LNCaP clone FGC (cell line): ENCODE measurements around the gene ITPRIP.

Experiments
- DNase-seq: peaks from one replicate; pipeline ENCODE4 v3.0.0-alpha.2; 2011; ENCODE audit warnings: low read depth
- H3K4me3 ChIP-seq: 2 replicates; pipeline ENCODE4 v1.5.1; 2011; ENCODE audit warnings: mild to moderate bottlenecking, low read depth, low read length, control low read depth
- TF ChIP-seq, protein P1 (sequence below): IDR thresholded peaks from 2 replicates; pipeline ENCODE4 v1.5.1; 2012; ENCODE audit warnings: mild to moderate bottlenecking; ENCODE audit not compliant: control insufficient read depth, insufficient read depth; ENCODE audit errors: extremely low read depth

Gene ITPRIP

DNA sequence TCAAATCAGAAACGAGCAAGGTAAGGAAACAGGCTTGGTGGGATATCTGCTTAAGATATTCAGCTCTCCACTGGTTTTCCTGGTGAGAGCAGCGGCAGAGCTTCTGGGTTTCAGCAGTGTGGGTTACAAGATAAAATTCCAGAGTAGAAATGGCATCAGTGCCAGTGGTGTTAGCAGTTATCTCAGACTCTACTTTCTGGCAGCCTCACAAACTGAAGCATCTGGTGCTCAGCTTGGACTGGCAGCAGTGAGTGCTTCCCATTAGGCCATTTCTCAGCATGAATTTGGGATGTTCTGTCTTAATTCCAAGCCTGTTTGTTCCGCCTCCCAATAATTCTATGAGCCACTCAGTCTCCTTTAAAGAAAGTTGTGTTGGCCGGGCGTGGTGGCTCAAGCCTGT, 76.2 kb downstream of the ITPRIP start:
- no peak overlapping the region for H3K4me3 ChIP-seq
- DNase-seq, result no peak
- TF ChIP-seq, protein P1, sequence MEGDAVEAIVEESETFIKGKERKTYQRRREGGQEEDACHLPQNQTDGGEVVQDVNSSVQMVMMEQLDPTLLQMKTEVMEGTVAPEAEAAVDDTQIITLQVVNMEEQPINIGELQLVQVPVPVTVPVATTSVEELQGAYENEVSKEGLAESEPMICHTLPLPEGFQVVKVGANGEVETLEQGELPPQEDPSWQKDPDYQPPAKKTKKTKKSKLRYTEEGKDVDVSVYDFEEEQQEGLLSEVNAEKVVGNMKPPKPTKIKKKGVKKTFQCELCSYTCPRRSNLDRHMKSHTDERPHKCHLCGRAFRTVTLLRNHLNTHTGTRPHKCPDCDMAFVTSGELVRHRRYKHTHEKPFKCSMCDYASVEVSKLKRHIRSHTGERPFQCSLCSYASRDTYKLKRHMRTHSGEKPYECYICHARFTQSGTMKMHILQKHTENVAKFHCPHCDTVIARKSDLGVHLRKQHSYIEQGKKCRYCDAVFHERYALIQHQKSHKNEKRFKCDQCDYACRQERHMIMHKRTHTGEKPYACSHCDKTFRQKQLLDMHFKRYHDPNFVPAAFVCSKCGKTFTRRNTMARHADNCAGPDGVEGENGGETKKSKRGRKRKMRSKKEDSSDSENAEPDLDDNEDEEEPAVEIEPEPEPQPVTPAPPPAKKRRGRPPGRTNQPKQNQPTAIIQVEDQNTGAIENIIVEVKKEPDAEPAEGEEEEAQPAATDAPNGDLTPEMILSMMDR, result no peak

DNA sequence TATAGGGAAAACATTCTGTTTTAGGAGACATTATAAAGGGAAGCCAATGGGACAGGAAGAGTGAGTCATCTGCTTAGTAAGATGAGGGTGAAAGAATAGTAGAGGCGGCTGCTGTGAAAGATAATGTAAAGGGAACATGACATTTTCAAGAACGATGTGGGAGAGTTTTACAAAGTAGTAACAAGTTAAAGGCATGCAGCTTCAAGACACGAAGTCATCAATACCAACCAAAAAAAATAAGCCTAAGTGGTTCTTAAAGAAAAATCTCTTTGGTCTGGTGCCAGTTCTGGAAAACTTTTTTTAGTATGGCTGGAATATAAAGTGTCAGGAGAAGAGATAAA, 77.5 kb downstream of the ITPRIP start:
- no peak overlapping the region for H3K4me3 ChIP-seq
- no peak for DNase-seq
- TF ChIP-seq, protein P1, result no peak

DNA sequence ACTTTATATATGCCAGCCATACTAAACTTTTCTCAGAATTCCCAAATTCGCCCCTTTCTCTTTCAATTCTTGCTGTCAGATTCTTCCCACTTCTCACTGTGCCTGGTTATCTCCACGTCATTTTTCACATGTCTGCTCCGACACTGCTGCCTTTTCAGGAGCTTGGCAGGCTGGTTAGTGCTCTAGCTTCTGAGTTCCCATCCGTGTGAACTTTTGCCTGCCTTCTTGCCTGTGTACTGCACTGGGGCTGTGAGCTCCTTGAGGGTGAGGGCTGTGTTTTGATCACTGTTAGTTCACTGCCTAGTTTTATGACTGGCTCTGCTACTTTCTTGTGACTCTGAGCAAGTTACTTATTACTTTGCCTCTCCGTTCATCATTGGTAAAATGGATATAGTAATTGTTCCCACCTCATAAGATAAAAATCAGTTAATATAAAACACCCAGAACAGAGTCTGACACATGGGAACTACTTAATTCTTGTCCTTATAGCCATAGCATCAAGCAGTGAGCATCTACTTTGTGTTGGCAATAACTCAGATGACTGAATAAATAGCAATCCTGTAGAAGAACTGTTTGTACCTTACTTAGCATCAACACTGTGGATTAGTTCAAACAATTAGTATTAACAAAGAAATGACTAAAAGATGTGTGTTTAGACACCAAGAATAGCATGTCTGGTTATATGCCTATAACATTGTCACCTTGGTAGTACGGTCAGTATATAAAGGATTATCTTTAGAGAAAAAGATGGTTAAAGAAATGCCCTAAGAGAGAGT, 78.1 kb downstream of the ITPRIP start:
- H3K4me3 ChIP-seq, result no peak overlapping the region
- DNase-seq, result no peak
- TF ChIP-seq, protein P1, result no peak
